Neuronal stem cell (in vitro differentiated cells): ENCODE measurements around the gene MS4A10.

ENCODE experiments used
- DNase-seq: peaks from one replicate; pipeline ENCODE4 v3.0.0-alpha.2; 2013; ENCODE audit warnings: low spot score
- H2AFZ ChIP-seq: one replicate; pipeline ENCODE4 v1.6.1; 2013; ENCODE audit warnings: mild to moderate bottlenecking, low read length, inconsistent platforms
- H2AK5ac ChIP-seq: 2 replicates; pipeline ENCODE4 v1.6.1; 2013; ENCODE audit warnings: low read depth, mild to moderate bottlenecking, inconsistent platforms, low read length, moderate library complexity, mixed read lengths
- H2BK120ac ChIP-seq: 2 replicates; pipeline ENCODE4 v1.6.1; 2013; ENCODE audit warnings: low read depth, mild to moderate bottlenecking, inconsistent platforms, low read length, moderate library complexity, mixed read lengths
- H2BK12ac ChIP-seq: one replicate; pipeline ENCODE4 v1.6.1; 2013; ENCODE audit warnings: low read length, inconsistent platforms
- H2BK15ac ChIP-seq: 2 replicates; pipeline ENCODE4 v1.6.1; 2013; ENCODE audit warnings: mild to moderate bottlenecking, low read length, inconsistent platforms, mixed read lengths
- H2BK5ac ChIP-seq: one replicate; pipeline ENCODE4 v1.6.1; 2013; ENCODE audit warnings: inconsistent platforms, mild to moderate bottlenecking, low read length, moderate library complexity
- H3K14ac ChIP-seq: one replicate; pipeline ENCODE4 v1.6.1; 2013; ENCODE audit warnings: low read length, inconsistent platforms
- H3K18ac ChIP-seq: 2 replicates; pipeline ENCODE4 v1.6.1; 2013; ENCODE audit warnings: low read length, inconsistent platforms
- H3K23ac ChIP-seq: 2 replicates; pipeline ENCODE4 v1.6.1; 2013; ENCODE audit warnings: low read depth, mild to moderate bottlenecking, mixed read lengths, low read length, inconsistent platforms; ENCODE audit not compliant: poor library complexity
- H3K27ac ChIP-seq: replicated peaks from 3 replicates; pipeline ENCODE4 v1.5.1; 2013; ENCODE audit warnings: low read length, inconsistent platforms
- H3K27me3 ChIP-seq, 3 experiments: 2 replicates each; pipeline ENCODE4 v1.6.1; 2013; ENCODE audit warnings: low read length in 3 of 3, mild to moderate bottlenecking in 2 of 3, inconsistent platforms in 1 of 3, low read depth in 1 of 3, mixed read lengths in 1 of 3, moderate library complexity in 1 of 3; ENCODE audit not compliant: control insufficient read depth in 3 of 3, insufficient read depth in 3 of 3
- H3K36me3 ChIP-seq, 2 donors: replicated peaks in 1 of 2; 2 replicates each; pipeline ENCODE4 v1.6.1; 2013; ENCODE audit warnings: low read length in 2 of 2; ENCODE audit not compliant: control insufficient read depth in 2 of 2, insufficient read depth in 2 of 2
- H3K4ac ChIP-seq: 2 replicates; pipeline ENCODE4 v1.6.1; 2013; ENCODE audit warnings: inconsistent platforms, mild to moderate bottlenecking, low read length, moderate library complexity
- H3K4me1 ChIP-seq, 2 donors: 1 replicate in 1 of 2; 2 replicates in 1 of 2; pipeline ENCODE4 v1.6.1; 2013; ENCODE audit warnings: low read length in 2 of 2, low read depth in 1 of 2; ENCODE audit not compliant: control insufficient read depth in 2 of 2, insufficient read depth in 1 of 2
- H3K4me2 ChIP-seq: one replicate; pipeline ENCODE4 v1.6.1; 2013; ENCODE audit warnings: mild to moderate bottlenecking, low read length, inconsistent platforms; ENCODE audit not compliant: insufficient read depth, poor library complexity, severe bottlenecking
- H3K4me3 ChIP-seq, 2 donors: 2 replicates each; pipeline ENCODE4 v1.5.1; 2013; ENCODE audit warnings: low read length in 2 of 2, mild to moderate bottlenecking in 2 of 2, inconsistent platforms in 1 of 2, moderate library complexity in 1 of 2
- H3K79me1 ChIP-seq: one replicate; pipeline ENCODE4 v1.6.1; 2013; ENCODE audit warnings: low read depth, mild to moderate bottlenecking, inconsistent platforms, low read length, moderate library complexity
- H3K9ac ChIP-seq: one replicate; pipeline ENCODE4 v1.6.1; 2013; ENCODE audit warnings: mild to moderate bottlenecking, low read depth, low read length, inconsistent platforms; ENCODE audit not compliant: poor library complexity
- H3K9me3 ChIP-seq, 2 donors: replicated peaks in 1 of 2; 2 replicates each; pipeline versions ENCODE3 to v1.6.1; 2013; ENCODE audit warnings: low read length in 2 of 2, mild to moderate bottlenecking in 2 of 2, inconsistent platforms in 1 of 2, low read depth in 1 of 2, mixed read lengths in 1 of 2, moderate library complexity in 1 of 2; ENCODE audit not compliant: control insufficient read depth in 2 of 2, insufficient read depth in 1 of 2
- H4K8ac ChIP-seq: one replicate; pipeline ENCODE4 v1.6.1; 2013; ENCODE audit warnings: low read depth, mild to moderate bottlenecking, inconsistent platforms, low read length, moderate library complexity
- H4K91ac ChIP-seq: one replicate; pipeline ENCODE4 v1.6.1; 2013; ENCODE audit warnings: low read length, low read depth, mild to moderate bottlenecking, inconsistent platforms; ENCODE audit not compliant: poor library complexity
- WGBS, 2 donors: extraction: QIAGEN DNeasy Blood & Tissue Kit; methylation state at CpG; one replicate each; pipeline ENCODE4 v1.1.7; 2013; ENCODE audit warnings: missing lambda C conversion rate in 2 of 2, mixed read lengths in 1 of 2; ENCODE audit not compliant: insufficient read length in 2 of 2, insufficient replicate concordance in 1 of 2; ENCODE audit errors: extremely low coverage in 2 of 2; 5-methylcytosine and 5-hydroxymethylcytosine counted together

The MS4A10 gene

GRCh38 chr11:60803273-60803936 is 18.3 kb downstream of the MS4A10 start:
- Histone ChIP-seq H3K9ac (no peak overlapping the region), H3K36me3 (no peaks in the 10 kb centered on the region), H3K4ac (no peak overlapping the region), H2AFZ (no peak overlapping the region), H4K91ac (no peak overlapping the region), H3K9me3 (peaks cover 0 to 1% of the 10 kb centered on the region in 2 donors), H2BK120ac (no peak overlapping the region), H3K14ac (no peak overlapping the region), H3K23ac (no peak overlapping the region), H3K4me2 (no peak overlapping the region), H2BK12ac (no peak overlapping the region), H3K27me3 (no peaks in the 10 kb centered on the region), H3K4me1 (no peaks in the 10 kb centered on the region), H3K27ac (no peak overlapping the region), H2BK15ac (no peak overlapping the region), H2AK5ac (no peak overlapping the region), H4K8ac (no peak overlapping the region), H2BK5ac (no peak overlapping the region), H3K18ac (no peak overlapping the region), H3K79me1 (no peaks in the 10 kb centered on the region), H3K4me3 (no peak overlapping the region)
- no CpG with 5 or more reads among the region's 7 CpGs for WGBS, 2 donors
- no peak for DNase-seq

- no peaks in the 10 kb centered on the region for H3K79me1 ChIP-seq
- no peaks in the 10 kb centered on the region for H3K4me1 ChIP-seq
- H2AK5ac ChIP-seq: peak overlapping the region; percentile 35
- no peak overlapping the region for H4K91ac ChIP-seq
- H3K36me3 ChIP-seq: no peaks in the 10 kb centered on the region
- no peak overlapping the region for H2BK15ac ChIP-seq
- no peak overlapping the region for H3K4me3 ChIP-seq
- no peak overlapping the region for H2BK12ac ChIP-seq
- no CpG with 5 or more reads among the region's 3 CpGs for WGBS, 2 donors
- H3K9ac ChIP-seq: no peak overlapping the region
- H3K18ac ChIP-seq: no peak overlapping the region
- no peak overlapping the region for H3K27ac ChIP-seq
- H3K4me2 ChIP-seq: no peak overlapping the region
- no peak overlapping the region for H4K8ac ChIP-seq
- H3K9me3 ChIP-seq: no peaks in the 10 kb centered on the region
- no peaks in the 10 kb centered on the region for H3K27me3 ChIP-seq
- H3K23ac ChIP-seq: no peak overlapping the region
- H2AFZ ChIP-seq: no peak overlapping the region
- H2BK120ac ChIP-seq: no peak overlapping the region
- H3K4ac ChIP-seq: no peak overlapping the region
- no peak overlapping the region for H3K14ac ChIP-seq
- H2BK5ac ChIP-seq: no peak overlapping the region
- DNase-seq: no peak
Observed at GRCh38 chr11:60809249-60809648, 24.1 kb downstream of the MS4A10 start.

GRCh38 chr11:60809691-60810090 is 24.6 kb downstream of the MS4A10 start:
- Histone ChIP-seq H3K9me3 (no peaks in the 10 kb centered on the region), H4K91ac (no peak overlapping the region), H2BK15ac (no peak overlapping the region), H3K36me3 (no peaks in the 10 kb centered on the region), H3K27ac (no peak overlapping the region), H2BK5ac (no peak overlapping the region), H3K4me1 (no peaks in the 10 kb centered on the region), H3K9ac (no peak overlapping the region), H3K4ac (no peak overlapping the region), H3K14ac (no peak overlapping the region), H3K18ac (no peak overlapping the region), H3K27me3 (no peaks in the 10 kb centered on the region), H2AK5ac (no peak overlapping the region), H3K79me1 (no peaks in the 10 kb centered on the region), H3K4me2 (no peak overlapping the region), H2BK120ac (no peak overlapping the region), H3K23ac (no peak overlapping the region), H4K8ac (no peak overlapping the region), H2AFZ (no peak overlapping the region), H2BK12ac (no peak overlapping the region), H3K4me3 (no peak overlapping the region)
- no CpG with 5 or more reads among the region's 11 CpGs for WGBS, 2 donors
- no peak for DNase-seq

GRCh38 chr11:60810151-60810550 is 25.0 kb downstream of the MS4A10 start:
- DNase-seq: no peak
- Histone ChIP-seq H3K9me3 (no peaks in the 10 kb centered on the region), H3K23ac (no peak overlapping the region), H4K91ac (no peak overlapping the region), H3K14ac (no peak overlapping the region), H4K8ac (no peak overlapping the region), H3K4me2 (no peak overlapping the region), H3K18ac (peak overlapping the region; percentile 48), H2AK5ac (no peak overlapping the region), H2BK120ac (no peak overlapping the region), H3K79me1 (no peaks in the 10 kb centered on the region), H3K27ac (no peak overlapping the region), H2BK12ac (no peak overlapping the region), H3K4me1 (no peaks in the 10 kb centered on the region), H3K4me3 (no peak overlapping the region), H3K4ac (peak overlapping the region; percentile 37), H2AFZ (no peak overlapping the region), H3K36me3 (no peaks in the 10 kb centered on the region), H3K9ac (no peak overlapping the region), H2BK15ac (no peak overlapping the region), H3K27me3 (no peaks in the 10 kb centered on the region), H2BK5ac (no peak overlapping the region)
- no CpG with 5 or more reads among the region's 4 CpGs for WGBS, 2 donors
